Measurements from ENCODE around the gene CAMTA1.

- TF ChIP-seq POLR2AphosphoS5 (IDR thresholded peaks at IDR 0.05), result no peak
- TF ChIP-seq CTCF (IDR thresholded peaks at IDR 0.05; ENCODE audit: poor library complexity, severe bottlenecking), result no peak
- TF ChIP-seq REST (IDR thresholded peaks at IDR 0.05; ENCODE audit: borderline replicate concordance), result no peak
- TF ChIP-seq EZH2 (IDR thresholded peaks at IDR 0.05; ENCODE audit: borderline replicate concordance, insufficient read depth, low read length, poor library complexity, severe bottlenecking), result no peak
Observed at GRCh38 chr1:6867729-6868659, 82.7 kb downstream of the CAMTA1 start.

Data from neural cell (in vitro differentiated cells).